ENCODE data around the gene CTNND2. TPM values are rescaled to one million over a fixed set of nuclear protein-coding genes. Genes with fewer than 3 reads are reported as not detected.

Gene CTNND2
- total RNA-seq, 1 donor from 2014 or later: 18.4 TPM

GRCh38 chr5:10941900-10942299 is 962.3 kb downstream of the CTNND2 start:
- H3K4me3 ChIP-seq: no peak overlapping the region
- H3K36me3 ChIP-seq: no peaks in the 10 kb centered on the region
- TF ChIP-seq CTCF (IDR thresholded peaks at IDR 0.05; ENCODE audit: borderline replicate concordance): no peak
- no peak for DNase-seq
- no peaks in the 10 kb centered on the region for H3K27me3 ChIP-seq (ENCODE audit: low read depth)
- no peaks in the 10 kb centered on the region for H3K4me1 ChIP-seq
- intact Hi-C loops (cut with micrococcal nuclease): no loop called here
- H3K27ac ChIP-seq (replicated peaks): no peak overlapping the region
- no peaks in the 10 kb centered on the region for H3K9me3 ChIP-seq (replicated peaks)

GRCh38 chr5:10936081-10936855 is 968.0 kb downstream of the CTNND2 start:
- intact Hi-C loops (cut with micrococcal nuclease): no loop called here
- Histone ChIP-seq H3K27me3 (ENCODE audit: low read depth) (peaks cover 14% of the 10 kb centered on the region), H3K4me3 (no peak overlapping the region), H3K27ac (replicated peaks) (no peak overlapping the region), H3K36me3 (no peaks in the 10 kb centered on the region), H3K9me3 (replicated peaks) (no peaks in the 10 kb centered on the region), H3K4me1 (no peaks in the 10 kb centered on the region)
- no peak for TF ChIP-seq CTCF (IDR thresholded peaks at IDR 0.05; ENCODE audit: borderline replicate concordance)
- no peak for DNase-seq

GRCh38 chr5:10935536-10935935 is 968.7 kb downstream of the CTNND2 start:
- Histone ChIP-seq H3K27me3 (ENCODE audit: low read depth) (peaks cover 17% of the 10 kb centered on the region), H3K4me1 (no peaks in the 10 kb centered on the region), H3K4me3 (no peak overlapping the region), H3K27ac (replicated peaks) (no peak overlapping the region), H3K9me3 (replicated peaks) (no peaks in the 10 kb centered on the region), H3K36me3 (no peaks in the 10 kb centered on the region)
- no peak for TF ChIP-seq CTCF (IDR thresholded peaks at IDR 0.05; ENCODE audit: borderline replicate concordance)
- no peak for DNase-seq
- intact Hi-C loops (cut with micrococcal nuclease): no loop called here

DNA sequence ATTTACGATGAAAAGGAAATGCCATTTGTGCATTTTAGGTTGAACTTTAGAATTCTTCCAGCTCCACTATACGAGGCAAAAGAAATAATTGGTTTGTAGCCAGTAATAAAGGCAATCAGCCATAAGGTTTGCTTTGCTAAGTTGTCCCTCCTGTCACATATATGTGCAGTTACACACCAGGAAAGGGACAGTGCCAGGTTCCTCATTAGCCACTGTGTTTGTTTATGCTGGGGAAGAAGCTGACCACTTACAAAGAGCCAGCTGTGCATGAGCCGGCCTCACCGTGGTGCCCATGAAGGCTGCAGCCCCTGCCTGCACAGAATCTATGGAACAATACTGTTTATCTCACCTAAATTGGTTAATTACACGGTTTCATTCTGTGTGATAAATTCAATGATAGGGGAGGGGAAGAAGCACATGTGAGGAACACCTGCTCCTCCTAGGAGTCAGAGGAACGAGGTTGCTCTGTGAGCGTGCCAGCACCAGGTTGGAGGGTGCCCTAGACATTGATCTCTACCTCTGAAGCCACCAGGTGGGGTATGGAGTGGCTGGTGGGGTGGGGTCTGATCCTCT is 969.4 kb downstream of the CTNND2 start:
- Histone ChIP-seq H3K27ac (replicated peaks) (no peak overlapping the region), H3K4me3 (no peak overlapping the region), H3K9me3 (replicated peaks) (peaks cover 5% of the 10 kb centered on the region), H3K27me3 (ENCODE audit: low read depth) (peaks cover 17% of the 10 kb centered on the region), H3K4me1 (no peaks in the 10 kb centered on the region), H3K36me3 (no peaks in the 10 kb centered on the region)
- TF ChIP-seq CTCF (IDR thresholded peaks at IDR 0.05; ENCODE audit: borderline replicate concordance): no peak
- intact Hi-C loops (cut with micrococcal nuclease): no loop called here
- DNase-seq: no peak

GRCh38 chr5:10933121-10933520 is 971.1 kb downstream of the CTNND2 start:
- no peak for DNase-seq
- peaks cover 17% of the 10 kb centered on the region for H3K27me3 ChIP-seq (ENCODE audit: low read depth)
- no peaks in the 10 kb centered on the region for H3K36me3 ChIP-seq
- H3K27ac ChIP-seq (replicated peaks): no peak overlapping the region
- intact Hi-C loops (cut with micrococcal nuclease): no loop called here
- peaks cover 15% of the 10 kb centered on the region for H3K9me3 ChIP-seq (replicated peaks)
- H3K4me3 ChIP-seq: no peak overlapping the region
- TF ChIP-seq CTCF (IDR thresholded peaks at IDR 0.05; ENCODE audit: borderline replicate concordance): no peak
- H3K4me1 ChIP-seq: no peaks in the 10 kb centered on the region
